ENCODE measurements around the gene HIPK2. TPM values are rescaled to one million over a fixed set of nuclear protein-coding genes. Genes with fewer than 3 reads are reported as not detected.

HIPK2 gene
- total and polyA plus RNA-seq, 10 of the 15 experiments (the other 5 are each of a cell fraction or from before 2014, with no cell fraction given) = 1.7 to 39.0 (median 9.4) TPM

DNA sequence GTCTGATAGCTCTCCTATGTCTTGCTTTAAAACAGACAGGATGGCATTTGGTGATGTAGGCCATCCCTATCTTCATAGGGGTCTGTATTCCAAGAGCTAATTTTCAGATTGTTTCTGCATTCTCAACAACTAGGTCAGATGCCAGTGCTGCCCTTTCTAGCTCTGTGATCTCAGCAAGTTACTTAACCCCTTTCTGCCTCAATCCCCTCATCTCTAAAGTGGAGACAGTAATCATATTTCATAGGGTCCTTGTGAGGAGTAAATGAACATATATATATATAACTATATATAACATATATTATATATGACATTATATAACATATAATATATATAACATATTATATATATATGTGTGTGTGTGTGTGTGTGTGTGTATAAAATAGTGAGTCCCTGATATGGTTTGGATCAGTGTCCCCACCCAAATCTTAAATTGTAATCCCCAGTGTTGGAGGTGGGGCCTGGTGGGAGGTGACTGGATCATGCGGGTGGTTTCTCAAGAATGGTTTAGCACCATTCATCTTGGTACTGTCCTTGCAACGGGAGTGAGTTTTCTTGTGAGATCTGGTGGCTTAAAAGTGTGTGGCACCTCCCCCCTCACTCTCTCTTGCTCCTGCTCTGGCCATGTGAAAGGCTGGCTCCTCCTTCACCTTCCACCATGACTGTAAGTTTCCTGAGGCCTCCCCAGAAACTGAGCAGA, 45.2 kb downstream of the HIPK2 start:
- intact Hi-C loops (cut with micrococcal nuclease; ENCODE audit: unreplicated experiment) (no loop called here), in situ Hi-C loops (cut with MboI) (no loop called here)
- ChIA-PET SMC1A (ENCODE audit: uncharacterized antibody, unreplicated experiment) (interaction anchor here (1.1 kb wide), 1 partner anchor 24 kb away, joined by 3 read pairs; no protein-coding TSS in a partner anchor), CTCF (interaction anchor here (1.0 kb wide), 1 partner anchor 86 kb away, joined by 3 read pairs; no protein-coding TSS in a partner anchor), RAD21 (ENCODE audit: unreplicated experiment) (interaction anchor here (0.5 kb wide), 1 partner anchor 9 kb away, joined by 3 read pairs; no protein-coding TSS in a partner anchor), POLR2A (interaction anchor here (1.0 kb wide), 1 partner anchor 34 kb away, joined by 3 read pairs; no protein-coding TSS in a partner anchor)
- Histone ChIP-seq H4K20me1 (ENCODE audit: control insufficient read depth, insufficient read depth) (no peaks in the 10 kb centered on the region), H3K36me3 (ENCODE audit: control insufficient read depth in 2 of 2, insufficient read depth in 2 of 2, low read length in 1 of 2) (peaks cover 0 to 5% of the 10 kb centered on the region in 2 experiments; a peak in 2 of 4 replicates), H3K4me3 (no peak overlapping the region), H3K4me2 (ENCODE audit: control insufficient read depth, insufficient read depth) (no peak overlapping the region), H3K9ac (ENCODE audit: control insufficient read depth, insufficient read depth, low read length) (no peak overlapping the region), H3K9me3 (replicated peaks; ENCODE audit: control insufficient read depth, insufficient read depth, low read length) (no peaks in the 10 kb centered on the region; the same call in 2 of the 3 replicates), H3K27ac (ENCODE audit: control insufficient read depth, insufficient read depth) (no peak overlapping the region), H3K27me3 (replicated peaks in 1 of 2; ENCODE audit: control insufficient read depth in 2 of 2, insufficient read depth in 2 of 2, low read length in 1 of 2) (no peaks in the 10 kb centered on the region), H3K79me2 (ENCODE audit: control insufficient read depth, insufficient read depth, low read length) (no peaks in the 10 kb centered on the region; the same call in none of the 2 replicates), H2AFZ (ENCODE audit: control insufficient read depth, low read depth, low read length) (no peak overlapping the region), H3K4me1 (ENCODE audit: control insufficient read depth, insufficient read depth, low read length) (peaks cover 4% of the 10 kb centered on the region)
- FAIRE-seq (no peak), DNase-seq (ENCODE audit: low read depth, low spot score) (no peak), ATAC-seq (no peak)
- TF ChIP-seq, protein P1, sequence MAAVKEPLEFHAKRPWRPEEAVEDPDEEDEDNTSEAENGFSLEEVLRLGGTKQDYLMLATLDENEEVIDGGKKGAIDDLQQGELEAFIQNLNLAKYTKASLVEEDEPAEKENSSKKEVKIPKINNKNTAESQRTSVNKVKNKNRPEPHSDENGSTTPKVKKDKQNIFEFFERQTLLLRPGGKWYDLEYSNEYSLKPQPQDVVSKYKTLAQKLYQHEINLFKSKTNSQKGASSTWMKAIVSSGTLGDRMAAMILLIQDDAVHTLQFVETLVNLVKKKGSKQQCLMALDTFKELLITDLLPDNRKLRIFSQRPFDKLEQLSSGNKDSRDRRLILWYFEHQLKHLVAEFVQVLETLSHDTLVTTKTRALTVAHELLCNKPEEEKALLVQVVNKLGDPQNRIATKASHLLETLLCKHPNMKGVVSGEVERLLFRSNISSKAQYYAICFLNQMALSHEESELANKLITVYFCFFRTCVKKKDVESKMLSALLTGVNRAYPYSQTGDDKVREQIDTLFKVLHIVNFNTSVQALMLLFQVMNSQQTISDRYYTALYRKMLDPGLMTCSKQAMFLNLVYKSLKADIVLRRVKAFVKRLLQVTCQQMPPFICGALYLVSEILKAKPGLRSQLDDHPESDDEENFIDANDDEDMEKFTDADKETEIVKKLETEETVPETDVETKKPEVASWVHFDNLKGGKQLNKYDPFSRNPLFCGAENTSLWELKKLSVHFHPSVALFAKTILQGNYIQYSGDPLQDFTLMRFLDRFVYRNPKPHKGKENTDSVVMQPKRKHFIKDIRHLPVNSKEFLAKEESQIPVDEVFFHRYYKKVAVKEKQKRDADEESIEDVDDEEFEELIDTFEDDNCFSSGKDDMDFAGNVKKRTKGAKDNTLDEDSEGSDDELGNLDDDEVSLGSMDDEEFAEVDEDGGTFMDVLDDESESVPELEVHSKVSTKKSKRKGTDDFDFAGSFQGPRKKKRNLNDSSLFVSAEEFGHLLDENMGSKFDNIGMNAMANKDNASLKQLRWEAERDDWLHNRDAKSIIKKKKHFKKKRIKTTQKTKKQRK (IDR thresholded peaks at IDR 0.05; ENCODE audit: low read depth, low read length) = no peak
- TF ChIP-seq MTA2 (IDR thresholded peaks at IDR 0.05; ENCODE audit: low read depth) = no peak
- WGBS (ENCODE audit: insufficient coverage, insufficient replicate concordance, low lambda C conversion rate, missing lambda C conversion rate) = 50% methylated on average over 2 of the region's 2 CpGs
- no TSS peak for BruUV-seq (replicated peaks)

Data from GM12878 (cell line).